Osteoblast (primary cell): ENCODE data around the gene ADAM17. TPM values are rescaled to one million over a fixed set of nuclear protein-coding genes. Genes with fewer than 3 reads are reported as not detected.
A peak's percentile ranks its signal among the peaks of the same experiment; 100 is the strongest.

ENCODE experiments used
- DNase-seq: peaks from one replicate; pipeline ENCODE4 v3.0.0; 2011; ENCODE audit warnings: low spot score, mixed read lengths; ENCODE audit not compliant: insufficient read length; ENCODE audit errors: missing footprints
- H2AFZ ChIP-seq: 2 replicates; pipeline ENCODE4 v1.6.0; 2011; ENCODE audit warnings: mild to moderate bottlenecking, low read length
- H3K27ac ChIP-seq: 2 replicates; pipeline ENCODE4 v1.5.1; 2011; ENCODE audit warnings: mild to moderate bottlenecking, low read depth, low read length, moderate library complexity
- H3K27me3 ChIP-seq: 2 replicates; pipeline ENCODE4 v1.6.0; 2012; ENCODE audit warnings: mild to moderate bottlenecking, control low read depth, inconsistent platforms, low read length, moderate library complexity; ENCODE audit not compliant: insufficient read depth
- H3K36me3 ChIP-seq: 2 replicates; pipeline ENCODE4 v1.5.1; 2011; ENCODE audit warnings: mild to moderate bottlenecking, low read length, control low read depth, moderate library complexity; ENCODE audit not compliant: insufficient read depth
- H3K4me1 ChIP-seq: 2 replicates; pipeline ENCODE4 v1.5.1; 2011; ENCODE audit warnings: mild to moderate bottlenecking, low read length, control low read depth, moderate library complexity; ENCODE audit not compliant: insufficient read depth
- H3K4me2 ChIP-seq: 2 replicates; pipeline ENCODE4 v1.6.0; 2011; ENCODE audit warnings: mild to moderate bottlenecking, low read length; ENCODE audit not compliant: insufficient read depth
- H3K4me3 ChIP-seq: fragments of 200-600 bp; sonication (generic); 3 replicates; pipeline ENCODE4 v1.5.1; 2012; ENCODE audit warnings: mild to moderate bottlenecking, low read length, inconsistent platforms; ENCODE audit not compliant: insufficient read depth
- H3K79me2 ChIP-seq: 2 replicates; pipeline ENCODE4 v1.6.0; 2012; ENCODE audit warnings: mild to moderate bottlenecking, low read length, control low read depth, inconsistent platforms; ENCODE audit not compliant: insufficient read depth
- H3K9me3 ChIP-seq: 2 replicates; pipeline ENCODE4 v1.5.1; 2011; ENCODE audit warnings: low read depth, low read length, control low read depth
- H4K20me1 ChIP-seq: 2 replicates; pipeline ENCODE4 v1.6.0; 2012; ENCODE audit warnings: mild to moderate bottlenecking, low read length, control low read depth; ENCODE audit not compliant: insufficient read depth
- total RNA-seq: library from RNA; depleted of rRNA; stranded (reverse); fragments of >200 nt; gene quantifications from 2 replicates; pipeline ENCODE4 v1.2.3, GENCODE V29; 2012
- TF ChIP-seq, protein P1 (sequence below): IDR thresholded peaks from 2 replicates; pipeline ENCODE4 v1.5.1; 2011; ENCODE audit warnings: mild to moderate bottlenecking, low read depth, low read length, moderate library complexity; ENCODE audit errors: extremely low read depth

ADAM17 gene
- total RNA-seq, 1 donor, result 69.1 TPM

GRCh38 chr2:9565436-9566153 lies 10.0 kb upstream of the ADAM17 start:
- Histone ChIP-seq H2AFZ (peak overlapping the region; percentile 84), H3K79me2 (no peaks in the 10 kb centered on the region), H3K27me3 (no peaks in the 10 kb centered on the region), H3K4me1 (peaks cover 12% of the 10 kb centered on the region), H4K20me1 (no peaks in the 10 kb centered on the region), H3K4me3 (peak overlapping the region; percentile 55), H3K36me3 (peaks cover 3% of the 10 kb centered on the region), H3K27ac (peak overlapping the region; percentile 98), H3K9me3 (no peaks in the 10 kb centered on the region), H3K4me2 (peak overlapping the region; percentile 88)
- peak; percentile 93 for DNase-seq
- TF ChIP-seq, protein P1, sequence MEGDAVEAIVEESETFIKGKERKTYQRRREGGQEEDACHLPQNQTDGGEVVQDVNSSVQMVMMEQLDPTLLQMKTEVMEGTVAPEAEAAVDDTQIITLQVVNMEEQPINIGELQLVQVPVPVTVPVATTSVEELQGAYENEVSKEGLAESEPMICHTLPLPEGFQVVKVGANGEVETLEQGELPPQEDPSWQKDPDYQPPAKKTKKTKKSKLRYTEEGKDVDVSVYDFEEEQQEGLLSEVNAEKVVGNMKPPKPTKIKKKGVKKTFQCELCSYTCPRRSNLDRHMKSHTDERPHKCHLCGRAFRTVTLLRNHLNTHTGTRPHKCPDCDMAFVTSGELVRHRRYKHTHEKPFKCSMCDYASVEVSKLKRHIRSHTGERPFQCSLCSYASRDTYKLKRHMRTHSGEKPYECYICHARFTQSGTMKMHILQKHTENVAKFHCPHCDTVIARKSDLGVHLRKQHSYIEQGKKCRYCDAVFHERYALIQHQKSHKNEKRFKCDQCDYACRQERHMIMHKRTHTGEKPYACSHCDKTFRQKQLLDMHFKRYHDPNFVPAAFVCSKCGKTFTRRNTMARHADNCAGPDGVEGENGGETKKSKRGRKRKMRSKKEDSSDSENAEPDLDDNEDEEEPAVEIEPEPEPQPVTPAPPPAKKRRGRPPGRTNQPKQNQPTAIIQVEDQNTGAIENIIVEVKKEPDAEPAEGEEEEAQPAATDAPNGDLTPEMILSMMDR, result no peak

GRCh38 chr2:9560628-9561027 lies 5.0 kb upstream of the ADAM17 start:
- Histone ChIP-seq H4K20me1 (no peaks in the 10 kb centered on the region), H3K4me2 (no peak overlapping the region), H3K36me3 (peaks cover 3% of the 10 kb centered on the region), H3K79me2 (peaks cover 16% of the 10 kb centered on the region), H3K4me3 (no peak overlapping the region), H3K4me1 (peaks cover 23% of the 10 kb centered on the region), H2AFZ (no peak overlapping the region), H3K9me3 (no peaks in the 10 kb centered on the region), H3K27ac (no peak overlapping the region), H3K27me3 (no peaks in the 10 kb centered on the region)
- TF ChIP-seq, protein P1, result no peak
- no peak for DNase-seq

GRCh38 chr2:9558948-9559381 lies 3.3 kb upstream of the ADAM17 start:
- DNase-seq, result peak; percentile 84
- H4K20me1 ChIP-seq, result no peaks in the 10 kb centered on the region
- H3K36me3 ChIP-seq, result peaks cover 1% of the 10 kb centered on the region
- no peaks in the 10 kb centered on the region for H3K9me3 ChIP-seq
- no peak overlapping the region for H3K4me3 ChIP-seq
- no peaks in the 10 kb centered on the region for H3K27me3 ChIP-seq
- TF ChIP-seq, protein P1, result no peak
- H3K27ac ChIP-seq, result peak overlapping the region; percentile 72
- peak overlapping the region; percentile 41 for H2AFZ ChIP-seq
- peaks cover 27% of the 10 kb centered on the region for H3K4me1 ChIP-seq
- peaks cover 32% of the 10 kb centered on the region for H3K79me2 ChIP-seq
- H3K4me2 ChIP-seq, result peak overlapping the region; percentile 57

- Histone ChIP-seq H2AFZ (peak overlapping the region; percentile 72), H3K4me3 (peak overlapping the region; percentile 99), H3K79me2 (peaks cover 54% of the 10 kb centered on the region), H3K27ac (peak overlapping the region; percentile 93), H3K4me2 (peak overlapping the region; percentile 94), H3K9me3 (no peaks in the 10 kb centered on the region), H3K27me3 (no peaks in the 10 kb centered on the region), H3K36me3 (no peaks in the 10 kb centered on the region), H3K4me1 (peaks cover 47% of the 10 kb centered on the region), H4K20me1 (peaks cover 15% of the 10 kb centered on the region)
- TF ChIP-seq, protein P1, result no peak
- DNase-seq, result no peak
Measured at GRCh38 chr2:9556121-9556743, 602 bp upstream of the ADAM17 start.
